ENCODE data around the gene COPZ2. TPM values are rescaled to one million over a fixed set of nuclear protein-coding genes. Genes with fewer than 3 reads are reported as not detected.

COPZ2 gene
- total and polyA plus RNA-seq, 3 donors from 2014 or later, result 13.2 to 47.6 (median 14.7) TPM

DNA sequence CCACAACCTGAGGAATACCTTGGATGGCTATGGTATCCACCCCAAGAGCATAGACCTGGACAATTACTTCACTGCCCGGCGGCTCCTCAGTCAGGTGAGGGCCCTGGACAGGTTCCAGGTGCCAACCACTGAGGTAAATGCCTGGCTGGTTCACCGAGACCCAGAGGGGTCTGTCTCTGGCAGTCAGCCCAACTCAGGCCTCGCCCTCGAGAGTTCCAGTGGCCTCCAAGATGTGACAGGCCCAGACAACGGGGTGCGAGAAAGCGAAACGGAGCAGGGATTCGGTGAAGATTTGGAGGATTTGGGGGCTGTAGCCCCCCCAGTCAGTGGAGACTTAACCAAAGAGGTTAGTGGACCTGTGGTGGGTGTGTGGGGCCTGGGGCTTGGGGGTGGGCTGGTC lies 13.7 kb upstream of the COPZ2 start:
- no peaks in the 10 kb centered on the region for H3K27me3 ChIP-seq
- no peaks in the 10 kb centered on the region for H3K36me3 ChIP-seq (ENCODE audit: low read depth, missing control alignments)
- H3K27ac ChIP-seq, result peak overlapping the region; percentile 98 to 99
- DNase-seq, result no peak
- H3K4me1 ChIP-seq, result peaks cover 66% of the 10 kb centered on the region
- H3K4me3 ChIP-seq, result peak overlapping the region in 1 of 2 donors; percentile 9
- TF ChIP-seq, protein P1, sequence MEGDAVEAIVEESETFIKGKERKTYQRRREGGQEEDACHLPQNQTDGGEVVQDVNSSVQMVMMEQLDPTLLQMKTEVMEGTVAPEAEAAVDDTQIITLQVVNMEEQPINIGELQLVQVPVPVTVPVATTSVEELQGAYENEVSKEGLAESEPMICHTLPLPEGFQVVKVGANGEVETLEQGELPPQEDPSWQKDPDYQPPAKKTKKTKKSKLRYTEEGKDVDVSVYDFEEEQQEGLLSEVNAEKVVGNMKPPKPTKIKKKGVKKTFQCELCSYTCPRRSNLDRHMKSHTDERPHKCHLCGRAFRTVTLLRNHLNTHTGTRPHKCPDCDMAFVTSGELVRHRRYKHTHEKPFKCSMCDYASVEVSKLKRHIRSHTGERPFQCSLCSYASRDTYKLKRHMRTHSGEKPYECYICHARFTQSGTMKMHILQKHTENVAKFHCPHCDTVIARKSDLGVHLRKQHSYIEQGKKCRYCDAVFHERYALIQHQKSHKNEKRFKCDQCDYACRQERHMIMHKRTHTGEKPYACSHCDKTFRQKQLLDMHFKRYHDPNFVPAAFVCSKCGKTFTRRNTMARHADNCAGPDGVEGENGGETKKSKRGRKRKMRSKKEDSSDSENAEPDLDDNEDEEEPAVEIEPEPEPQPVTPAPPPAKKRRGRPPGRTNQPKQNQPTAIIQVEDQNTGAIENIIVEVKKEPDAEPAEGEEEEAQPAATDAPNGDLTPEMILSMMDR (IDR thresholded peaks at IDR 0.05), result no peak
- TF ChIP-seq POLR2A (IDR thresholded peaks at IDR 0.05), result no peak
- 59 to 83% methylated on average over 10 of the region's 10 CpGs for WGBS, 2 donors
- H3K9me3 ChIP-seq, result no peaks in the 10 kb centered on the region
- intact Hi-C loops (cut with DNase I; ENCODE audit: low total_unique reads), result no loop called here

DNA sequence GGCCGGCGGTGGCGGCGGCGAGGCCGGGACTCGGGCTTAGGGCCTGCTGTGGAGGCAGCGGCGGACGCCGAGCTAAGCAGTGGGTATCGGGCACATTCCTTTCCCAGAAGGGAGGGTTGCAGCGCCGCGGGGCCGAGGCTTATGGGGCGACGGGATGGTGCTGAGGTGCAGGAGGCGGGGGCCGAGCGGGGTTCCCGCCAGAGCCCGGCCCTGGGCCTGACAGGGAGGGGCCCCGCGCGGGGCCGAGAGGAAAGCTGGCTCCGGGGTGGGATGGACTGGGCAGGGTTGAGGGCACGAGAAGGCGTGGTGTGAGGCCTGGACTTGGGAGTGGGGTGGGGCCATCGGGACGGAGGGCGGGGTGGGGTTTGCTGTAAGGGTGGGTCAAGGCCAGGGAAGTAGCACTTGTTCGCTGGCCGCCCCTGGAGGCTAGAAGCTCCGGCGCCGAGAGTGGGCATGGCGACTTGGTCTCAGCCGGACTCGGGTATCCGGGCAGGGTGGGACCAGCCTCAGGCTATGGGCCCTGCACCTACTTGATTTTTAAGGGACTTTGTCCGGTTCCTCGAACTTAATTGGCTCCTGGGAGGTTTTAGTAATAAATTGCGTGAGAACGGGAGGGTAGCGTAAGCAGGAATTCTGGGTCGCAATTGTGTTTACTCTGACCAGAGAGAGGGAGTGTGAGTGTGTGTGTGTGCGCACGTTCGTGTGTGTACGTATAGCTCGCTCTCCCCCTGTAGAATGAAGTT lies 11.0 kb upstream of the COPZ2 start:
- peaks cover 44% of the 10 kb centered on the region for H3K4me1 ChIP-seq
- H3K27ac ChIP-seq, result peak overlapping the region; percentile 98 to 99
- no peaks in the 10 kb centered on the region for H3K36me3 ChIP-seq (ENCODE audit: low read depth, missing control alignments)
- peak overlapping the region; percentile 80 to 96 for H3K4me3 ChIP-seq
- WGBS, 2 donors, result 0% methylated on average over 18 to 52 of the region's 53 CpGs
- no peaks in the 10 kb centered on the region for H3K9me3 ChIP-seq
- intact Hi-C loops (cut with DNase I; ENCODE audit: low total_unique reads), result no loop called here
- TF ChIP-seq POLR2A (IDR thresholded peaks at IDR 0.05), result no peak
- TF ChIP-seq, protein P1 (IDR thresholded peaks at IDR 0.05), result no peak
- no peaks in the 10 kb centered on the region for H3K27me3 ChIP-seq
- peak; percentile 93 for DNase-seq

DNA sequence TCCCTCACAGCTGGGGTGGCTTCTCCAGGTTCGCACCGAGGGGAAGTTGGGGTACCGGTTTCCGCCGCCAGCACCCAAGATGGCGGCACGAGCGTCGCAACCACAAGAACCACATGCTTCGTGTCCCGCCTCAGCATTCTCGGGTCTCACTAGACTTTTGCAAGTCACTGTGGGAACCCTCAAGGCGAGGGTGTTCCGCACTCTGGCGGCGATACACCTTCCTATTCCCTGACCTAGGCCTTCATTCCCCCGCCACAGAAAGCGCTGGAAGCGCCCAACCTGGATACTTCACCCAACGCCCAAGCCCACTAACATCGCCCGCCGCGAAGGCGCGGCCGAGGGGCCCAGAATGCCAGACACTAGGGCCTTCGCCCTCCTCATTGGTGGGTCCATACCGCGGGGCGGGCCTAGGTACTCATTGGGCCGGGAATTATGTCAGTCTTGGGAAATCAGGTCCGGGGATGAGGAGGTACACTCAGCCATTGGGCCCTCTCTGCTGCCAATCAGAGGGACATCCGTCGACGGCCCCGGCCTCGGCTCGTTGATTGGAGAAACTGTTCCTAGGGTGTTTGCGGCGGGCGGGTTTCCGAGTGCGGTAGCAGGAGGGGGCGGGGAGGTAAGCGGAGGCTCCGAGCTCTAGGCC lies 10.3 kb upstream of the COPZ2 start, which contains the start of gene NFE2L1:
NFE2L1 (plus strand) TSS at position 619 of the 643 bp plus-strand sequence. CDS start 2,760 bp downstream, outside the sequence.
- TF ChIP-seq, protein P1 (IDR thresholded peaks at IDR 0.05), result no peak
- TF ChIP-seq POLR2A (IDR thresholded peaks at IDR 0.05), result no peak
- H3K4me3 ChIP-seq, result peak within 1 kb of the TSS; percentile 80 to 96
- intact Hi-C loops (cut with DNase I; ENCODE audit: low total_unique reads), result no loop called here

DNA sequence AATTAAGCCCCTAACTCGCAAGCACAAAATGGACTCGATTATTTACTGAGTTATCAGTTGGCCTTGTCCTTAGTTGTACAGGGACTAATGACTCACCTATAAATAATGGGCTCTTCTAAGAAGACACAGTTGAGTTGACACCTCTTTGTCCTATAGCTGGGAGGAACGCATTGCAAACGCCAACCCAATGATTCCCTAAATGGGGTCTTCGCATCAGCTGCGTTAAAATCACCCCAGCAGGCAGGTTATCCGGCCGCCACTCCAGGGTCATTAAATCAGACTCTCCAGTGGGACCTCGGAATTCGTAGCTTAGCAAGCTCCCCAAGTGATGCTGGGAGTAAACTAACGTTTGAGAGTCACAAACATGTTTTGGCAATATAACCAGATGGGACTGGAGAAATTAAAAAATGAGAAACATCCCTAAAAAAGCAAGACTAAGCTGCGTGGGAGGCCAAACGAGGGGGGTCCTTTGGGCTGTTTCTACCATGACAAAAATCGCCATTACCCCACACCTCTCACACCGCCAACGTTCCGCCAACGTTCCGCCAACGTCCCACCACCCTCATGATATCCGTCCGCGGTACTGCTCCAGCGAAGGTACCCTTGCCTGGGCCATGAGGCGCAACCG lies 9.6 kb upstream of the COPZ2 start:
- H3K4me3 ChIP-seq, result peak overlapping the region; percentile 80 to 96
- no peaks in the 10 kb centered on the region for H3K9me3 ChIP-seq
- no peaks in the 10 kb centered on the region for H3K36me3 ChIP-seq (ENCODE audit: low read depth, missing control alignments)
- DNase-seq, result no peak
- peaks cover 31% of the 10 kb centered on the region for H3K4me1 ChIP-seq
- H3K27me3 ChIP-seq, result no peaks in the 10 kb centered on the region
- TF ChIP-seq, protein P1 (IDR thresholded peaks at IDR 0.05), result no peak
- TF ChIP-seq POLR2A (IDR thresholded peaks at IDR 0.05), result no peak
- H3K27ac ChIP-seq, result peak overlapping the region; percentile 98 to 99
- WGBS, 2 donors, result 3% methylated on average over 21 to 24 of the region's 26 CpGs
- intact Hi-C loops (cut with DNase I; ENCODE audit: low total_unique reads), result no loop called here

More for the DNA sequence above, 10.3 kb upstream of the COPZ2 start, which contains the start of gene NFE2L1:
- Histone ChIP-seq H3K27me3 (no peaks in the 10 kb centered on the region), H3K36me3 (ENCODE audit: low read depth, missing control alignments) (no peaks in the 10 kb centered on the region), H3K9me3 (no peaks in the 10 kb centered on the region), H3K4me1 (peaks cover 37% of the 10 kb centered on the region), H3K27ac (peak within 1 kb of the TSS; percentile 98 to 99)
- peak; percentile 100 for DNase-seq
- 1% methylated on average over 39 of the region's 47 CpGs; no CpG with 5 or more reads in 1 of the 2 donors for WGBS, 2 donors

Data from testis (tissue), 3 donors.